ENCODE measurements around the gene KRT31. TPM values are rescaled to one million over a fixed set of nuclear protein-coding genes. Genes with fewer than 3 reads are reported as not detected.

KRT31 gene
- total RNA-seq, 2 experiments from 2014 or later: not detected

GRCh38 chr17:41411072-41411840, 13.8 kb upstream of the KRT31 start:
- Histone ChIP-seq H3K36me3 (ENCODE audit: insufficient read depth, low read length) (no peaks in the 10 kb centered on the region), H3K4me3 (ENCODE audit: low read length) (no peak overlapping the region), H3K27me3 (ENCODE audit: control insufficient read depth in 1 of 2, insufficient read depth in 2 of 2, low read length in 2 of 2) (no peaks in the 10 kb centered on the region), H3K9me3 (ENCODE audit: control insufficient read depth in 1 of 2, insufficient read depth in 1 of 2, low read length in 2 of 2) (no peaks in the 10 kb centered on the region), H3K27ac (ENCODE audit: low read depth in 1 of 2, low read length in 2 of 2) (no peak overlapping the region), H3K4me1 (ENCODE audit: insufficient read depth, low read length) (peaks cover 15% of the 10 kb centered on the region)
- DNase-seq (no peak), ATAC-seq (ENCODE audit: poor library complexity) (no peak)
- Mint-ChIP-seq H3K4me1 (ENCODE audit: low read depth) (peaks cover 16% of the 10 kb centered on the region), H3K27ac (no peak overlapping the region), H3K27me3 (no peaks in the 10 kb centered on the region), H3K36me3 (ENCODE audit: low read depth) (no peaks in the 10 kb centered on the region), H3K9me3 (no peaks in the 10 kb centered on the region), H3K4me3 (no peak overlapping the region)
- ChIA-PET CTCF (no interaction called here), POLR2A (no interaction called here)
- TF ChIP-seq CTCF (IDR thresholded peaks at IDR 0.05): no peak
- intact Hi-C loops (cut with DNase I, micrococcal nuclease): no loop called here

- Histone ChIP-seq H3K27ac (ENCODE audit: low read depth in 1 of 2, low read length in 2 of 2) (no peak overlapping the region), H3K4me3 (ENCODE audit: low read length) (no peak overlapping the region), H3K9me3 (ENCODE audit: control insufficient read depth in 1 of 2, insufficient read depth in 1 of 2, low read length in 2 of 2) (no peaks in the 10 kb centered on the region), H3K4me1 (ENCODE audit: insufficient read depth, low read length) (peaks cover 36% of the 10 kb centered on the region), H3K27me3 (ENCODE audit: control insufficient read depth in 1 of 2, insufficient read depth in 2 of 2, low read length in 2 of 2) (no peaks in the 10 kb centered on the region), H3K36me3 (ENCODE audit: insufficient read depth, low read length) (no peaks in the 10 kb centered on the region)
- Mint-ChIP-seq H3K36me3 (ENCODE audit: low read depth) (no peaks in the 10 kb centered on the region), H3K27me3 (no peaks in the 10 kb centered on the region), H3K4me1 (ENCODE audit: low read depth) (peaks cover 36% of the 10 kb centered on the region), H3K9me3 (no peaks in the 10 kb centered on the region), H3K27ac (no peak overlapping the region), H3K4me3 (no peak overlapping the region)
- ATAC-seq (ENCODE audit: poor library complexity): no peak
- ChIA-PET CTCF (no interaction called here), POLR2A (interaction anchor here (0.5 kb wide), 1 partner anchor 401 kb away, joined by 3 read pairs; no protein-coding TSS in a partner anchor)
- TF ChIP-seq CTCF (IDR thresholded peaks at IDR 0.05): no peak
- intact Hi-C loops (cut with DNase I, micrococcal nuclease): no loop called here
- no peak for DNase-seq
Observed at GRCh38 chr17:41407226-41407625, 9.8 kb upstream of the KRT31 start.

- Mint-ChIP-seq H3K27me3 (no peaks in the 10 kb centered on the region), H3K9me3 (no peaks in the 10 kb centered on the region), H3K4me1 (ENCODE audit: low read depth) (peaks cover 37% of the 10 kb centered on the region), H3K27ac (no peak overlapping the region), H3K36me3 (ENCODE audit: low read depth) (no peaks in the 10 kb centered on the region), H3K4me3 (no peak overlapping the region)
- Histone ChIP-seq H3K4me3 (ENCODE audit: low read length) (no peak overlapping the region), H3K4me1 (ENCODE audit: insufficient read depth, low read length) (peaks cover 36% of the 10 kb centered on the region), H3K9me3 (ENCODE audit: control insufficient read depth in 1 of 2, insufficient read depth in 1 of 2, low read length in 2 of 2) (no peaks in the 10 kb centered on the region), H3K27me3 (ENCODE audit: control insufficient read depth in 1 of 2, insufficient read depth in 2 of 2, low read length in 2 of 2) (no peaks in the 10 kb centered on the region), H3K36me3 (ENCODE audit: insufficient read depth, low read length) (no peaks in the 10 kb centered on the region), H3K27ac (ENCODE audit: low read depth in 1 of 2, low read length in 2 of 2) (no peak overlapping the region)
- DNase-seq: no peak
- intact Hi-C loops (cut with DNase I, micrococcal nuclease): no loop called here
- no peak for ATAC-seq (ENCODE audit: poor library complexity)
- TF ChIP-seq CTCF (IDR thresholded peaks at IDR 0.05): no peak
- ChIA-PET CTCF (interaction anchor here (1.2 kb wide), 1 partner anchor 84 kb away, joined by 3 read pairs; no protein-coding TSS in a partner anchor), POLR2A (no interaction called here)
Observed at GRCh38 chr17:41406205-41406604, 8.8 kb upstream of the KRT31 start.
